CD8-positive, alpha-beta memory T cell (primary cell): ENCODE measurements around the gene SMIM22. TPM values are rescaled to one million over a fixed set of nuclear protein-coding genes. Genes with fewer than 3 reads are reported as not detected.
A peak's percentile ranks its signal among the peaks of the same experiment; 100 is the strongest.

Source experiments
- CTCF ChIA-PET: fragments of 350-600 bp; sonication (Branson Sonifier 250); formaldehyde crosslinking; loops from one replicate; lab custom pipeline; 2021; ENCODE audit warnings: antibody characterized with exemption; lab: Charles Lee
- POLR2A ChIA-PET: fragments of 350-600 bp; sonication (Branson Sonifier 250); formaldehyde crosslinking; loops from one replicate; lab custom pipeline; 2021; ENCODE audit warnings: antibody characterized with exemption; lab: Charles Lee
- DNase-seq, 5 donors: peaks; one replicate each; pipeline versions ENCODE4 v3.0.0 to v3.0.0-alpha.2; 2020 to 2022; ENCODE audit warnings: mixed read lengths in 1 of 5
- H3K27ac ChIP-seq: one replicate; pipeline ENCODE4 v1.7.0; 2013; ENCODE audit warnings: low read depth, mild to moderate bottlenecking, low read length, moderate library complexity
- H3K27me3 ChIP-seq: 2 replicates; pipeline ENCODE4 v1.7.0; 2013; ENCODE audit warnings: low read length, mild to moderate bottlenecking; ENCODE audit not compliant: insufficient read depth, poor library complexity, severe bottlenecking
- H3K36me3 ChIP-seq: 2 replicates; pipeline ENCODE4 v1.7.0; 2013; ENCODE audit warnings: mild to moderate bottlenecking, low read length, moderate library complexity; ENCODE audit not compliant: insufficient read depth
- H3K4me1 ChIP-seq: 2 replicates; pipeline ENCODE4 v1.7.0; 2013; ENCODE audit warnings: mild to moderate bottlenecking, low read length, moderate library complexity; ENCODE audit not compliant: insufficient read depth
- H3K4me3 ChIP-seq: 2 replicates; pipeline ENCODE4 v1.7.0; 2013; ENCODE audit warnings: mild to moderate bottlenecking, low read length
- H3K9me3 ChIP-seq: 2 replicates; pipeline ENCODE4 v1.7.0; 2013; ENCODE audit warnings: mild to moderate bottlenecking, low read length
- H3K27ac Mint-ChIP-seq, 8 donors: one replicate each; pipeline ENCODE4 v1.8.0; 2020 to 2021; ENCODE audit warnings: mixed read lengths in 8 of 8, mild to moderate bottlenecking in 6 of 8, inconsistent platforms in 3 of 8, moderate library complexity in 3 of 8
- H3K27me3 Mint-ChIP-seq, 2 donors: one replicate each; pipeline ENCODE4 v1.8.0; 2020 to 2021; ENCODE audit warnings: mixed read lengths in 2 of 2, mild to moderate bottlenecking in 1 of 2, moderate library complexity in 1 of 2
- H3K36me3 Mint-ChIP-seq, 3 donors: one replicate each; pipeline ENCODE4 v1.8.0; 2020 to 2021; ENCODE audit warnings: mixed read lengths in 3 of 3, inconsistent platforms in 1 of 3, mild to moderate bottlenecking in 1 of 3
- H3K4me1 Mint-ChIP-seq, 3 donors: one replicate each; pipeline ENCODE4 v1.8.0; 2020 to 2021; ENCODE audit warnings: mixed read lengths in 3 of 3, inconsistent platforms in 1 of 3, mild to moderate bottlenecking in 1 of 3
- H3K4me3 Mint-ChIP-seq, 7 donors: one replicate each; pipeline ENCODE4 v1.8.0; 2020 to 2021; ENCODE audit warnings: mixed read lengths in 7 of 7, mild to moderate bottlenecking in 6 of 7, moderate library complexity in 4 of 7, inconsistent platforms in 2 of 7
- H3K9me3 Mint-ChIP-seq, 5 donors: one replicate each; pipeline ENCODE4 v1.8.0; 2020 to 2022; ENCODE audit warnings: mixed read lengths in 5 of 5, mild to moderate bottlenecking in 3 of 5, moderate library complexity in 2 of 5, inconsistent platforms in 1 of 5
- polyA plus RNA-seq: library from polyadenylated mRNA; unstranded; fragments of 300-500 nt; fragmentation: Illumina TruSeq; gene quantifications from one replicate; pipeline ENCODE4 v1.2.3, GENCODE V29; 2021
- total RNA-seq, 2 experiments: library from RNA; stranded (reverse); gene quantifications; one replicate each; pipeline ENCODE4 v1.2.3, GENCODE V29; 2021

Gene SMIM22
- total and polyA plus RNA-seq, 3 experiments from 2014 or later: not detected

- no peak overlapping the region for H3K27ac Mint-ChIP-seq
- Histone ChIP-seq H3K36me3 (peaks cover 10% of the 10 kb centered on the region), H3K27ac (no peak overlapping the region), H3K9me3 (no peaks in the 10 kb centered on the region), H3K4me1 (peaks cover 2% of the 10 kb centered on the region), H3K27me3 (no peaks in the 10 kb centered on the region), H3K4me3 (no peak overlapping the region)
- H3K4me1 Mint-ChIP-seq: peaks cover 12 to 17% (median 13%) of the 10 kb centered on the region in 3 donors
- peaks cover 0 to 1% (median 0%) of the 10 kb centered on the region in 5 donors for H3K9me3 Mint-ChIP-seq
- no peaks in the 10 kb centered on the region for H3K27me3 Mint-ChIP-seq
- peaks cover 7 to 60% (median 11%) of the 10 kb centered on the region in 3 donors for H3K36me3 Mint-ChIP-seq
- CTCF ChIA-PET: no interaction called here
- DNase-seq: no peak
- no peak overlapping the region for H3K4me3 Mint-ChIP-seq
- POLR2A ChIA-PET: no interaction called here
Measured at GRCh38 chr16:4752351-4753100, 42.6 kb upstream of the SMIM22 start.

- Mint-ChIP-seq H3K9me3 (peaks cover 0 to 1% (median 0%) of the 10 kb centered on the region in 5 donors), H3K27ac (peak overlapping the region in 1 of 8 donors; percentile 17), H3K36me3 (peaks cover 7 to 66% (median 11%) of the 10 kb centered on the region in 3 donors), H3K27me3 (no peaks in the 10 kb centered on the region), H3K4me1 (peaks cover 5 to 10% (median 6%) of the 10 kb centered on the region in 3 donors), H3K4me3 (no peak overlapping the region)
- H3K27me3 ChIP-seq: no peaks in the 10 kb centered on the region
- ChIA-PET POLR2A (interaction anchor here (0.6 kb wide), 1 partner anchor 46 kb away, joined by 17 read pairs; no protein-coding TSS in a partner anchor), CTCF (no interaction called here)
- H3K27ac ChIP-seq: no peak overlapping the region
- no peaks in the 10 kb centered on the region for H3K9me3 ChIP-seq
- no peak overlapping the region for H3K4me3 ChIP-seq
- peaks cover 12% of the 10 kb centered on the region for H3K36me3 ChIP-seq
- DNase-seq: no peak
- no peaks in the 10 kb centered on the region for H3K4me1 ChIP-seq
Measured at GRCh38 chr16:4753227-4753626, 41.9 kb upstream of the SMIM22 start.

DNA sequence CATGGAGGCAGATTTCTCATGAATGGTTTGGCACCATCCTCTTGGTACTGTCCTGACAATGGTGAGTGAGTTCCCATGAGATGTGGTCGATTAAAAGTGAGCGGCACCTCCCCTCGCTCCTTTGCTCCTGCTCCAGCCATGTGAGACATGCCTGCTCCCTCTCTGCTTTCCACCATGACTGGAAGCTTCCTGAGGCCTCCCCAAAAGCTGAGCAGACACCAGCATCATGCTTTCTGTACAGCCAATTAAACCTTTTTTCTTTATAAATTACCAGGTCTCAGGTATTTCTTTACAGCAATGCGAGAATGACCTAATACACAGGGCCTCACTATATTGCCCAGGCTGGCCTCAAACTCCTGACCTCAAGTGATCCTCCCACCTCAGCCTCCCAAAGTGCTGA lies 40.3 kb upstream of the SMIM22 start:
- no peaks in the 10 kb centered on the region for H3K27me3 ChIP-seq
- POLR2A ChIA-PET: no interaction called here
- Mint-ChIP-seq H3K4me1 (peaks cover 0 to under 1% (median 0%) of the 10 kb centered on the region in 3 donors), H3K27ac (no peak overlapping the region), H3K4me3 (no peak overlapping the region), H3K27me3 (no peaks in the 10 kb centered on the region), H3K36me3 (peaks cover 7 to 78% (median 17%) of the 10 kb centered on the region in 3 donors), H3K9me3 (peaks cover 0 to 1% (median 0%) of the 10 kb centered on the region in 5 donors)
- H3K4me1 ChIP-seq: no peaks in the 10 kb centered on the region
- H3K27ac ChIP-seq: no peak overlapping the region
- no peaks in the 10 kb centered on the region for H3K9me3 ChIP-seq
- DNase-seq: no peak
- no peak overlapping the region for H3K4me3 ChIP-seq
- peaks cover 24% of the 10 kb centered on the region for H3K36me3 ChIP-seq
- CTCF ChIA-PET: no interaction called here

DNA sequence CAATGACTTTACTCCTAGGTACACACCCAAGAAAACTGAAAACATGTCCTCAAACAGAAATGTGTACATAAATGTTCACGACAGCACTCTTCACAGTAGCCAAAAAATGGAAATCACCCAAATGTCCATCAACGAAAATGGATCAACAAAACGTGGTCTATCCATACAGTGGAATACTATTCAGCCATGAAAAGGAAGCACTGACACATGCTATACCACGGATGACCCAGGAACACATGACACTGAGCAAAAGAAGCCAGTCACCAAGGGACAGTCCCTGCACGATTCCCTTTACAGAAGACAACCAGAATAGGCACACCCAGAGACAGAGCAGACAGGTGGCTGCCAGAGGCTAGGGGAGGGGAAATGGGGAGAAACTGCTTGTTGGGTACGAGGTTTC lies 39.5 kb upstream of the SMIM22 start:
- Mint-ChIP-seq H3K36me3 (peaks cover 7 to 84% (median 18%) of the 10 kb centered on the region in 3 donors), H3K27me3 (no peaks in the 10 kb centered on the region), H3K4me1 (peaks cover 0 to 2% (median 0%) of the 10 kb centered on the region in 3 donors), H3K27ac (peak overlapping the region in 2 of 8 donors; percentile 38 to 43), H3K4me3 (no peak overlapping the region), H3K9me3 (peaks cover 0 to 1% (median 0%) of the 10 kb centered on the region in 5 donors)
- H3K36me3 ChIP-seq: peaks cover 24% of the 10 kb centered on the region
- ChIA-PET CTCF (no interaction called here), POLR2A (no interaction called here)
- no peaks in the 10 kb centered on the region for H3K9me3 ChIP-seq
- H3K27me3 ChIP-seq: no peaks in the 10 kb centered on the region
- H3K4me3 ChIP-seq: no peak overlapping the region
- H3K4me1 ChIP-seq: no peaks in the 10 kb centered on the region
- no peak overlapping the region for H3K27ac ChIP-seq
- DNase-seq: no peak

DNA sequence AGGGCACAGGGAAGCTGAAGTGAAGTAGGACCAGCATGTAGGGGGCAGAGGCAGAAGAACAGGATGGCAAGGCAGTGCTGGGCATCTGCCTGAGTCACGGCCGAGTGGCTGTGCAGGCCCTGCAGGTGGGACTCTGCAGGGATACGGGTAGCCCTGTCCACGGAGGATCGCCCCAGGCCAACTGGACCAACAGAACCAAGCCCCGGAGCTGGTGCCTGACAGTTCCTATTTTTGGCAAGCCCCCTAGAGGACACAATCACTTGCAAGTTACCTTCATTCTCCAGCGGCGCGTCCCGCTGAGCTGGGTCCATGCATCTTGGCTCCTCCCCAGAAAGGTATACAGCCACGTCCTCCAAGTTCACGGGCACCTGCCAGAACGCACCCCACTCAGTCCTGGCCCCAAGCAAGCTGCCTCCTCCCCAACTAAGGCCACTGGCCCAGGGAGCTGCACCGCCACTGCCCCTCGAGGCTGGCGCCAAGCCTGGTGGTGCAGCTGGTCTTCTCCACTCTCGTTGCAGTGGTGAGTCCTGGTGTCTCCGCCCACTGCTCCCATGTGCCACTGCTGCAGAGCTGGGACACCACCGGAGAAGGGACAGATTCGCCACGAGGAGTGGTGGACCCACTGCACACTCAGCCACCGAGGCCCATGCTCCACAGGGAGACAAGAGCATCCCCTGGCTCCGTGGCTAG lies 34.8 kb upstream of the SMIM22 start:
- POLR2A ChIA-PET: interaction anchor here (0.8 to 1.1 kb wide), 2 partner anchors 66 to 315 kb away, joined by 3 read pairs; no protein-coding TSS in a partner anchor
- no peak for DNase-seq
- Histone ChIP-seq H3K27me3 (no peaks in the 10 kb centered on the region), H3K9me3 (no peaks in the 10 kb centered on the region), H3K27ac (no peak overlapping the region), H3K36me3 (peaks cover 31% of the 10 kb centered on the region), H3K4me1 (peaks cover 3% of the 10 kb centered on the region), H3K4me3 (no peak overlapping the region)
- CTCF ChIA-PET: no interaction called here
- no peak overlapping the region for H3K4me3 Mint-ChIP-seq
- peak overlapping the region in 1 of 8 donors; percentile 77 for H3K27ac Mint-ChIP-seq
- peaks cover 7 to 83% (median 16%) of the 10 kb centered on the region in 3 donors for H3K36me3 Mint-ChIP-seq
- H3K4me1 Mint-ChIP-seq: peaks cover 0 to 2% (median under 1%) of the 10 kb centered on the region in 3 donors
- no peaks in the 10 kb centered on the region for H3K27me3 Mint-ChIP-seq
- H3K9me3 Mint-ChIP-seq: no peaks in the 10 kb centered on the region

DNA sequence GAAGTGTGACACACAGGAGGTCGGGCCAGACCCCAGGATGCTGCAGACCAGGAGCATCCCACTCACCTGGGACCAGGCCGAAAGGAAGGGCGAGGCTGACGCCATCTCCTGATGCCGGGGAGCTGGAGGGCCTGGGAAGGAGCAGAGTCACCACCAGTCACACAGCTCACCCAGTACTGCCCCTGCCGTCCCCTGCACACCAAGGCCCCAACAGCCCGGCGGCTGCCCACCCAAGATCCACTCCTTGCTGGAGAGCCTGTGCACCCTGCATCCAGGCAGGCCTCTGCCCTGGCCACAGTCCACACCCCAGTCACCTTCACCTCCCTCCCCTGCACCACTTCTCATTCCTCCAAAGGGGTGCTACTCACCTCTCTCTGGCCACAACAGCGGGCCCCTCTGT lies 33.0 kb upstream of the SMIM22 start:
- H3K4me3 ChIP-seq: no peak overlapping the region
- H3K4me3 Mint-ChIP-seq: peak overlapping the region in 1 of 7 donors; percentile 45
- peaks cover 11 to 15% (median 11%) of the 10 kb centered on the region in 3 donors for H3K4me1 Mint-ChIP-seq
- H3K36me3 Mint-ChIP-seq: peaks cover 0 to 77% (median 9%) of the 10 kb centered on the region in 3 donors
- CTCF ChIA-PET: no interaction called here
- H3K27ac ChIP-seq: no peak overlapping the region
- peaks cover 24% of the 10 kb centered on the region for H3K36me3 ChIP-seq
- no peaks in the 10 kb centered on the region for H3K27me3 Mint-ChIP-seq
- POLR2A ChIA-PET: no interaction called here
- H3K4me1 ChIP-seq: peaks cover 14% of the 10 kb centered on the region
- DNase-seq: no peak
- no peak overlapping the region for H3K27ac Mint-ChIP-seq
- no peaks in the 10 kb centered on the region for H3K9me3 ChIP-seq
- no peaks in the 10 kb centered on the region for H3K27me3 ChIP-seq
- H3K9me3 Mint-ChIP-seq: no peaks in the 10 kb centered on the region

GRCh38 chr16:4763791-4764190 lies 31.4 kb upstream of the SMIM22 start:
- Histone ChIP-seq H3K27me3 (no peaks in the 10 kb centered on the region), H3K4me1 (peaks cover 24% of the 10 kb centered on the region), H3K36me3 (peaks cover 17% of the 10 kb centered on the region), H3K9me3 (no peaks in the 10 kb centered on the region), H3K27ac (no peak overlapping the region), H3K4me3 (no peak overlapping the region)
- ChIA-PET CTCF (interaction anchor here (2.3 kb wide), 1 partner anchor 29 kb away, joined by 8 read pairs; the partner anchor contains the start of gene DNAAF8), POLR2A (no interaction called here)
- Mint-ChIP-seq H3K36me3 (peaks cover 0 to 66% (median 4%) of the 10 kb centered on the region in 3 donors), H3K4me1 (peaks cover 23 to 29% (median 26%) of the 10 kb centered on the region in 3 donors), H3K27ac (peak overlapping the region in 3 of 8 donors; percentile 27 to 48 (median 42)), H3K4me3 (peak overlapping the region in 3 of 7 donors; percentile 11 to 74 (median 44)), H3K27me3 (no peaks in the 10 kb centered on the region), H3K9me3 (no peaks in the 10 kb centered on the region)
- DNase-seq: no peak
